Measurements from ENCODE around the gene C17orf113.
"Not testable (repeated sequence)": the region's sequence is repeated elsewhere in the genome, so short reads cannot be mapped to it uniquely, and the experiment has no call there.

C17orf113 gene

GRCh38 chr17:42019509-42020404 is 30.6 kb downstream of the C17orf113 start, which contains the start of gene NKIRAS2:
Gene NKIRAS2 (plus strand): TSS chr17:42020090. CDS start chr17:42021578, 1,488 bp downstream.
- Histone ChIP-seq H3K4me1 (ENCODE audit: insufficient read depth, low read length) (peaks cover 9% of the 10 kb centered on the region), H3K9ac (ENCODE audit: low read depth, low read length) (peak within 1 kb of the TSS; percentile 96), H3K36me3 (ENCODE audit: insufficient read depth, low read length) (peaks cover 12% of the 10 kb centered on the region), H3K9me3 (ENCODE audit: control insufficient read depth, insufficient read depth, low read length) (no peaks in the 10 kb centered on the region)

GRCh38 chr17:42018988-42019387 is 31.4 kb downstream of the C17orf113 start:
- H3K9ac ChIP-seq (ENCODE audit: low read depth, low read length): no peak overlapping the region
- peaks cover 8% of the 10 kb centered on the region for H3K36me3 ChIP-seq (ENCODE audit: insufficient read depth, low read length)
- no peaks in the 10 kb centered on the region for H3K9me3 ChIP-seq (ENCODE audit: control insufficient read depth, insufficient read depth, low read length)
- peaks cover 5% of the 10 kb centered on the region for H3K4me1 ChIP-seq (ENCODE audit: insufficient read depth, low read length)

- Histone ChIP-seq H3K9me3 (ENCODE audit: control insufficient read depth, insufficient read depth, low read length) (no peaks in the 10 kb centered on the region), H3K9ac (ENCODE audit: low read depth, low read length) (peak overlapping the region; percentile 93), H3K36me3 (ENCODE audit: insufficient read depth, low read length) (peaks cover 6% of the 10 kb centered on the region), H3K4me1 (ENCODE audit: insufficient read depth, low read length) (peaks cover 8% of the 10 kb centered on the region)
Measured at GRCh38 chr17:42018339-42018738, 32.1 kb downstream of the C17orf113 start.

GRCh38 chr17:42017866-42018200 is 32.6 kb downstream of the C17orf113 start:
- no peaks in the 10 kb centered on the region for H3K9me3 ChIP-seq (ENCODE audit: control insufficient read depth, insufficient read depth, low read length)
- H3K9ac ChIP-seq (ENCODE audit: low read depth, low read length): peak overlapping the region; percentile 93
- peaks cover 4% of the 10 kb centered on the region for H3K36me3 ChIP-seq (ENCODE audit: insufficient read depth, low read length)
- H3K4me1 ChIP-seq (ENCODE audit: insufficient read depth, low read length): peaks cover 12% of the 10 kb centered on the region

- Histone ChIP-seq H3K4me1 (ENCODE audit: insufficient read depth, low read length) (peaks cover 12% of the 10 kb centered on the region), H3K36me3 (ENCODE audit: insufficient read depth, low read length) (peaks cover 4% of the 10 kb centered on the region), H3K9me3 (ENCODE audit: control insufficient read depth, insufficient read depth, low read length) (no peaks in the 10 kb centered on the region), H3K9ac (ENCODE audit: low read depth, low read length) (peak within 1 kb of the TSS; percentile 93)
Measured at GRCh38 chr17:42016941-42017865, 33.2 kb downstream of the C17orf113 start, which contains the start of gene DNAJC7. Gene DNAJC7 (minus strand): TSS chr17:42017439. CDS start chr17:42017416, 23 bp downstream.

- peaks cover 18% of the 10 kb centered on the region for H3K4me1 ChIP-seq (ENCODE audit: insufficient read depth, low read length)
- H3K36me3 ChIP-seq (ENCODE audit: insufficient read depth, low read length): peaks cover under 1% of the 10 kb centered on the region; the same call in 1 of the 2 replicates
- no peaks in the 10 kb centered on the region for H3K9me3 ChIP-seq (ENCODE audit: control insufficient read depth, insufficient read depth, low read length)
- peak overlapping the region; percentile 93 for H3K9ac ChIP-seq (ENCODE audit: low read depth, low read length)
Measured at GRCh38 chr17:42016411-42016831, 34.0 kb downstream of the C17orf113 start.

- H3K9ac ChIP-seq (ENCODE audit: low read depth, low read length); H3K36me3 ChIP-seq (ENCODE audit: insufficient read depth, low read length); H3K9me3 ChIP-seq (ENCODE audit: control insufficient read depth, insufficient read depth, low read length): not testable (repeated sequence)
- H3K4me1 ChIP-seq (ENCODE audit: insufficient read depth, low read length): peaks cover 25% of the 10 kb centered on the region
Measured at GRCh38 chr17:42013740-42014139, 36.7 kb downstream of the C17orf113 start.

GRCh38 chr17:42012363-42012762 is 38.0 kb downstream of the C17orf113 start:
- peaks cover 25% of the 10 kb centered on the region for H3K4me1 ChIP-seq (ENCODE audit: insufficient read depth, low read length)
- H3K9me3 ChIP-seq (ENCODE audit: control insufficient read depth, insufficient read depth, low read length); H3K9ac ChIP-seq (ENCODE audit: low read depth, low read length); H3K36me3 ChIP-seq (ENCODE audit: insufficient read depth, low read length): not testable (repeated sequence)

- Histone ChIP-seq H3K9ac (ENCODE audit: low read depth, low read length) (no peak overlapping the region), H3K4me1 (ENCODE audit: insufficient read depth, low read length) (peaks cover 25% of the 10 kb centered on the region), H3K9me3 (ENCODE audit: control insufficient read depth, insufficient read depth, low read length) (no peaks in the 10 kb centered on the region), H3K36me3 (ENCODE audit: insufficient read depth, low read length) (no peaks in the 10 kb centered on the region)
Measured at GRCh38 chr17:42010898-42011516, 39.4 kb downstream of the C17orf113 start.

- peaks cover 25% of the 10 kb centered on the region for H3K4me1 ChIP-seq (ENCODE audit: insufficient read depth, low read length)
- H3K9me3 ChIP-seq (ENCODE audit: control insufficient read depth, insufficient read depth, low read length); H3K9ac ChIP-seq (ENCODE audit: low read depth, low read length); H3K36me3 ChIP-seq (ENCODE audit: insufficient read depth, low read length): not testable (repeated sequence)
Measured at GRCh38 chr17:42010266-42010680, 40.1 kb downstream of the C17orf113 start.

- Histone ChIP-seq H3K9me3 (ENCODE audit: control insufficient read depth, insufficient read depth, low read length) (no peaks in the 10 kb centered on the region), H3K4me1 (ENCODE audit: insufficient read depth, low read length) (peaks cover 27% of the 10 kb centered on the region), H3K36me3 (ENCODE audit: insufficient read depth, low read length) (no peaks in the 10 kb centered on the region), H3K9ac (ENCODE audit: low read depth, low read length) (no peak overlapping the region)
Measured at GRCh38 chr17:42009170-42009569, 41.2 kb downstream of the C17orf113 start.

- H3K4me1 ChIP-seq (ENCODE audit: insufficient read depth, low read length): peaks cover 18% of the 10 kb centered on the region; the same call in 1 of the 2 replicates
- H3K36me3 ChIP-seq (ENCODE audit: insufficient read depth, low read length): peaks cover 16% of the 10 kb centered on the region
- H3K9ac ChIP-seq (ENCODE audit: low read depth, low read length): no peak overlapping the region
- no peaks in the 10 kb centered on the region for H3K9me3 ChIP-seq (ENCODE audit: control insufficient read depth, insufficient read depth, low read length)
Measured at GRCh38 chr17:42005166-42005565, 45.2 kb downstream of the C17orf113 start.

GRCh38 chr17:42002792-42003301 is 47.6 kb downstream of the C17orf113 start:
- H3K36me3 ChIP-seq (ENCODE audit: insufficient read depth, low read length): peaks cover 22% of the 10 kb centered on the region
- H3K4me1 ChIP-seq (ENCODE audit: insufficient read depth, low read length): peaks cover 18% of the 10 kb centered on the region; the same call in 1 of the 2 replicates
- H3K9me3 ChIP-seq (ENCODE audit: control insufficient read depth, insufficient read depth, low read length): no peaks in the 10 kb centered on the region
- no peak overlapping the region for H3K9ac ChIP-seq (ENCODE audit: low read depth, low read length)
